Activated CD8-positive, alpha-beta memory T cell treated with anti-CD3 and anti-CD28 coated beads, Interleukin-2, amount 50 U/mL, for 1 hour (primary cell): ENCODE results near the gene TMEM170A.

ENCODE experiments used
- DNase-seq: peaks from one replicate; pipeline ENCODE4 v3.0.0-alpha.2; 2020; ENCODE audit errors: extremely low read depth

TMEM170A gene

GRCh38 chr16:75402159-75402820 is 62.2 kb downstream of the TMEM170A start:
- no peak for DNase-seq

- no peak for DNase-seq
Measured at GRCh38 chr16:75401691-75402090, 62.8 kb downstream of the TMEM170A start.

- DNase-seq, result no peak
Measured at GRCh38 chr16:75398333-75398732, 66.2 kb downstream of the TMEM170A start.

- no peak for DNase-seq
Measured at GRCh38 chr16:75394941-75395340, 69.5 kb downstream of the TMEM170A start.
